NCI-H82 (cell line): Measurements from ENCODE around the gene SOD2.
"Not testable (repeated sequence)": the region's sequence is repeated elsewhere in the genome, so short reads cannot be mapped to it uniquely, and the experiment has no call there.

Source experiments
- DNase-seq: peaks from one replicate; lab custom pipeline; 2025; lab: John Stamatoyannopoulos, UW

The SOD2 gene

DNA sequence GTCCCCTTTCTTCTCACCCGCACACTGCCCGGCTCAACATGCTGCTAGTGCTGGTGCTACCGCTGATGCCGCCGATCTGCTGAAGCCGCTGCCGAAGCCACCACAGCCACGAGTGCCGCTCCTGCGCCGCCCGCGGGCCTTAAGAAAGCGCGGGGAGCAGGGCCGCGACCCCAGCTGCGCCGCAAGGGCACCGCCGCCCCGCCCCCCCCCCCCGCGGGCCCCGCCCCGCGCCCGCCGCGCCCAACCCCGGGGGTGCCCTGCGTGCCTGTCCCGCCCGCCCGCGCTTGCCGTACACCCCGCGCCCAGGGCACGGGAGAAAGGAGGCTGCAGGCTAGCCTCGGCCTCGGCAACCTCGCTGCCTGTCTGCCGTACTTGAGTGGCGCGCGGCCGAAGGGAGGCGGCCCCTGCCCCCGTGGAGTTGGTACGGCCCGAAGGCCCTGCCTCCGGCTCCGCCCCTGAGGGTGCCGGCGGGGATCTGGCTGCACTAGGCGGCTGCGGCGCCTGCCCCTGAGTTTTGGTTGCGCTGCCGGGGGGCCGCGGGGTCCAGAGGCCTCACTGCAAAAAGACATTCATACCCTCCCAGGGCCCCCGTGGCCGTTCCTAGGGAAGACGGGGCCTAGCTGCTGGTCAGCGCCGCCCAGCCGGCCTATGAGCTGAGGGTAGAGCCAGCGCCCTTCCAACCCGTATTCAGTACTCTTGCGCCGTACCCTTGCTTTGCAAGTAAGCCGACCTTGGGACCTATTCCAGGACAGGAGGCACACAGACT is at the start of gene SOD2:
Gene SOD2, minus strand, starts transcription at position 114 of the 766 bp plus-strand sequence. Its CDS starts 74 bp downstream, at position 40.
- DNase-seq, result peak; percentile 94

DNA sequence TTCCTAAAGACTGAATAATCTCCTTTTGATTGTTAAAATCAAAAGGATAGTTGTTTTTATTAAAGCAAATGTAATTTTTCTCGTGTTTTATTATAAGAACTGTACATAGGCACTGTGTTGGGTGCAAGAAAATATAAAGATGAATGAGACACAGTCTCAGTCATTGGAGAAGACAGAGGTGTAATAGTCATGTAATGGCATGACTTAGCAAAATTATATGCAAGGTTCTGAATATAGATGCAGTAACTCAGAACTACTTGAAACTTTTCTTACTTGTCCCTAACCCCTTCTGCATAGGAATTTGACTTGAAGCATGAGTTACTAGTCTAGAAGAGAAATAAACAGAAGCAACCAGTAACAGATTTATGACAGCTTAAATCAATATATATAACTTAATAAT is 49.1 kb upstream of the SOD2 start:
- no peak for DNase-seq

DNA sequence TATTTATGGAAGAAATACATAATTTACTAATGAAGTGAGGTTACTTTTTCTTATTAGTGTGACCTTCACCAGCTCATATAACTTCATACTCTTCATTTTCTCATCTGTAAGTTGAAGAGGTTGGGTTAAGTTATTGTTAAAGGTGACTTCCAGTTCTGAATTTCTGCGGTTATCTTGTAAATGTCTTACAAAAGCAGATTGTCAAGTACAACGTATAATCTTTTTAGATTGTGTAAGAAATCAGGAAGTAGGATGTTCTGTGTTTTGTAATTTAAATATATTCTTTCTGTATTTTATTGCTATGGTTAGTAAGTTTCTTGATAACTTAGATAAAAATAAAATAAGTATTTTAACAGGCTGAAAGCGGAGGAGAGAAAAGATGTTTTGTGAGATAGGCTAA is 46.3 kb upstream of the SOD2 start:
- DNase-seq, result no peak

DNA sequence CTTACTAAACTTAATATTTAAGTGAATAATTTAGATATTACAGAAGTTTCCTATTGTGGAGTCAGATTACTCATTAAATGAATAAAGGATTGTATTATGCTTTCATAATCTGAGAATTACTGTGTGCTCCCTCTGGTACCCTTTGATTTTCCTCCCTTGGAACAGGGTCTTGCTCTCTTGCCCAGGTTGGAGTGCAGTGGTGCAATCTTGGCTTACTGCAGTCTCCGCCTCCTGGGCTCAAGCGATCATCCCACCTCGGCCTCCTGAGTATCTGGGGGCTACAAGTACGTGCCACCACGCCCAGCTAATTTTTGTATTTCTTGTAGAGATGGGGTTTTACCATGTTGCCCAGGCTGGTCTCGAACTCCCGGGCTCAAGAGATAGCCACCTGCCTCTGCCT is 43.9 kb upstream of the SOD2 start:
- DNase-seq, result no peak

DNA sequence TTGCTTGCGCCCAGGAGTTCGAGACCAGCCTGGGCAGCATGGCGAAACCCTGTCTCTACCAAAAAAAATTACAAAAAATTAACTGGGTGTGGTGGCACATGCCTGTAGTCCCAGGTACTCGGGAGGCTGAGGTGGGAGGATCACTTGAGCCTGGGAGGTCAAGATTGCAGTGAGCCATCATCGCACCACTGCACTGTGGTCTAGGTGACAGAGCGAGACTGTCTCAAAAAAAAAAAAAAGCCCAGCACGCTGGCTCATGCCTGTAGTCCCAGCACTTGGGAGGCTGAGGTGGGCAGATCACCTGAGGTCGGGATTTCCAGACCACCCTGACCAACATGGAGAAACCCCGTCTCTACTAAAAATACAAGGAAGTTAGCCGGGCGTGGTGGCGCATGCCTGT is 40.4 kb upstream of the SOD2 start:
- DNase-seq, result not testable (repeated sequence)

DNA sequence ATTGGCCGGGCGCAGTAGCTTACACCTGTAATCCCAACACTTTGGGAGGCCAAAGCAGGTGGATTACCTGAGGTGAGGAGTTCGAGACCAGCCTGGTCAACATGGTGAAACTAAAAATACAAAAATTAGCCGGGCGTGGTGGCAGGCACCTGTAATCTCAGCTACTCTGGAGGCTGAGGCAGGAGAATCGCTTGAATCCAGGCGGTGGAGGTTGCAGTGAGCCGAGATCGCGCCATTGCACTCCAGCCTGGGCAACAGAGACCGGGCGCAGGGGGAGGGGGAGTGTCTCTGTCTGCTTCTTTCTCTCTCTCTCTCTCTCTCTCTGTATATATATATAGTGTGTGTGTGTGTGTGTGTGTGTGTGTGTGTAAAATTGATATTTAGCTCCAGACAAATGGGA is 39.5 kb upstream of the SOD2 start:
- DNase-seq, result not testable (repeated sequence)

DNA sequence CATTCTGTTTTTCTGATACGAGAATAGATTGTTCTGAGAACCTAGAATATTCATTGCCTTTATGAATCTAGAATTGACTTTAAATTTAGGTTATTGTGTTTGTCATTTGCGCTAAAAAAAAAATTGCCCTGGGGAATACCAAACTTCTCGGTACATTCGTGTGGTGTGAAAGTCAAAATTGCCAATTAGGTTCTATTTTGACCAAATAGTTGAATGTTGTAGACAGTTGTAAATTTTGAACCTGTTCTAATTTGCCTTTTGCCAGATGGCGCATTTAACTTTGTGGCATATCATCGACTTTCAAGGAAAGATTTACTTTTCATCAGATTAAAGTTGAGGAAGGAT is 37.3 kb upstream of the SOD2 start:
- DNase-seq, result no peak

DNA sequence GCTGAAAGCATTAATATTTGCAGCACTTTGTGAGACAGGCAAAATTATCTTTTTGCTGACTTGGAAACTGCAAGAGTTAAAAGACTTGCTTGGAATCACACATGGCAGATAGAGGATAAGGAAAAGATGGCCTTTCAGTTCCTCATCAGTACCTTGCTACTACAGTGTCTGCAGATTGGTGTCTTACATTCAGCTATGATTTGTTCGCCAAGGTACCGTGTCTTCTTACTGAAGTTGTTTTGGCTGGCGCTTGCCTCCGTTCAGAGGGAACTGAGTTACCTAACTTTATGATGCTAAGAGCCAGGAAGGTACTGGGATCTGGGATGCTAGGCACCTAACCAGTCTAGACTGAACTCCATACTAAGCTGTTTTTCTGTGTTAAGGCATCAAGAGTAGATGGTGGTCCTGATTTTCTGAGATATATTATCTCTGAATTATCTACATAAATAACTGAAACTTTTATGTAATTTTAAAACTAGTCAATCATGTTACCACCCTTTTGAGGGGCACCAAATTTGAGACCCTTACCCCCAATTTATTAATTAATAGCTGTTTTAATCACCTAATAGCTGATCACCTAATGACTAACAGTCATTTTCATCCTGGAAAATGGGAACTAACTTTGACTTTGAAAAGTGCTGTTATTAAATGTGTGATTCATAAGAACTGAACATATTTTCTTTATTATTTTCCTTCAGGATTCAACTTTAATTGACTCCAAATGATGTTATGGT is 36.7 kb upstream of the SOD2 start:
- no peak for DNase-seq

DNA sequence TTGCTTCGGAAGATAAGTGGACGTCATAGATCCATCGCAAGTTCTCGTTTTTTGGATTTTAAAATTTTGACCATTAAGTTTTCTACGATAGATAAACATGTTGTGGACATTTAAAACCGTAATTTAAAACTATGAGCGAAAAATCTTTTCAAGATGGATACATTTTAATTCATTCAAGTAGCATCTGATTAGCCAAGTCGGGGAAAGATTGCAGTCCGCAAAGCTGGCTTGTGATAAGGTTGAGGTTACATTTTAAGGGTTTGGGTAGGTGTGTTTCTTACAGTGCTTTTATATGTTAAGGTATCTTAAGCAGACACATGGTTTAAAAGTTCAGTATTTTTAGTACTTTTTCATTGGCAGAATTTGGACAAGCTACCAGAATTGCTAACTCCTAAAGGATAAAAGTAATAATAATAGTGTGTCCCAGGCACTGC is 35.5 kb upstream of the SOD2 start:
- DNase-seq, result no peak

DNA sequence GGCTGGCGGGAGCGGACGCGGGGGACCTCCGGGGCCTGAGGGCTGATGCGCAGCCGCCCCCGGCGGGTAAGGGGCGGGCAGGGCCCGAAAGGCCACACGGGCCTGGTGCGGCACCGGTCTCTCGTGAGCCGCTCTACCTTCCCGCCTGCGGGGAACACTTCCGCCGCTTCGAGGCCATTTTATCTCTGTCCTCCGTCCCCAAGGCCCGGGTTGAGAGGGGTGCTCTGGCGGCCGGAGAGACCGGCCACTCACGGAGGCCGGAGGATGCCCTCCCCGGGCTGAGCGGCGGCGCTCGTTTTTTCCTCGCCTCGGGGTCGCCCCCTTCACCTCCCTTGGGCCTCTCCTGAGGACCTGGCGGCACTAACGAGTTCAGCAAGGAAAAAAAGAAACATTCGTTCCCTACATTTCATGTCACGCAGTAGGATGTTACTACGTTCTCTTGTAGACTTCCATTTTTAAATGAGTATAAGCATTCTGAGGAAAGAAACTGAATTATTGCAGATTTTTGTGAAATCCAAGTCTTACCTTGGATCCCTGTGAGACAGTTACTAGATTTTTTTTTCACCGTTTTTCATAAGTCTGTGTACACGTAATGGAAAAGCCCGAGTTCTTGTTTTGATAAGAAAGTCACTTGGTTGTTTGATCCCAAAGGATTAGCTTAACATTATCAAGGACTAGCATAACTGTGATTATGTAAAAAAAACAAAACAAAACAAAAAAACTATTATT is 34.8 kb upstream of the SOD2 start:
- DNase-seq, result peak; percentile 46

DNA sequence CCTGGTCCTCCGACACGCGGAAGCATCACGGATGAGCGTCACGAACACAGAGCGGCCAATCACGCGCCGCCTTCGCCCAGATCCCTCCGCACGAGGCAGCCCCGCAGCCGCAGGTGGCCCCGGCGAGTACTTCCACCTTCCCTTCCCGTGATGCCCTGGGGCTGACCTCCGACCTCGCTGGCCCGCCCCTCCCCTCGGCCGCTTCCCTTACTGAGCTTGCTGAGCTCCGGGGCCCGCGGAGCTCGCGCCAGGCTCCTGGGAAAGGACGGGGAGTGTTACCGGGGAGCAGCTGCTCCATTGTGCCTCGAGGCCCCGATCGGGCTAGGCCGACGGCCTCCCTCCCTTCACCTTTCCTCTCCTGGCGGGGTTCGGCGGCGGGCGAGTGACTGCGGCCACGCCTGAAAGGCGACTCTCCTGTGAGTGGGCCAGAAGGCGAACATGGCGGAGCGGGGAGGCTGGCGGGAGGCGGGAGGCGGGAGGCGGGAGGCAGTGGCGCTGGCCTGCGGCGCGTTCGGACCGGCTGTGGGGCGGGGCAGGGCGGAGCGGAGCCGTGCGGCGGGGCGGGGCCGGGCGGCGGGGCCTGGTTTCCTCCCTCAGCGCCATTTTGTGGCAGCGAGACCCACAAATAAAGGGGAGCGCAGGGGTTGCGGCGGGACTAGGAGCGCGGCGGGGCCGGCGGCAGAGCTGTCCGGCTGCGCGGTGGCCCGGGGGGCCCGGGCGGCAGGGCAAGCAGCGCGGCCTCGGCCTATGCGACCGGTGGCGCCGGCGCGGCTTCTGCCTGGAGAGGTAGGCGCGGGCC is 34.1 kb upstream of the SOD2 start, which contains the start of gene WTAP:
Gene WTAP, plus strand, starts transcription at position 589 of the 799 bp plus-strand sequence. CDS start 8,760 bp downstream, outside the sequence.
- DNase-seq, result peak; percentile 98

DNA sequence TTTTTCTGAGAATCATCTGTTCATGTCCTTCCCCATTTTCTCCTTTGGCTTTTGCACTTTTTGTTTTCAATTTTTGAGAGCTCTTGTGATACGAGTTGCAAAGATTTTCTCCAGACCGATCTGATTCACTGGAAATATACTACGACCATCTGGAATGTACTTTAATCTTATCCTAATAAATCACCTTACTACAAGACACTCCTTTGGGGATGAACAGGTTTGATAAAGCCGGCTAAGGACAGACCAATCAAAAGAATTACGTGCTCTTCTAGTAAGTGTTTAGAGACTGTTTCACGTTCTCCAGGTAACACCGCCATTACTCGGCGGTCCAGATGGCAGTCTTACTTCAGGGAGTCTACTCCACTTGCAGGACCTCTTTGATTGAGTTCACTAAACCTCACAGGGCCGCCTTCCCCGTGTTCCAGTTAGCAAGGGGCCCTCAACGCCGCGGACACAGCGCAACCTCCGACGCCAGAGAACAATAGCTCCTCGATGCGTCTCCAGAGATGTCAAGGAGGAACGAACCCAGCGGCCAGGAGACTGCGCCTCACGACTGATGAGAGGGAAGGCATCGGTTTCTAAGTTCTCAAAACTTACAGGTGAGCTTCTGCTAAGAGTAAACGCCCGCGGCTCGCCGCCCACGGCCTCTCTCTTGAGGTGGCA is 33.3 kb upstream of the SOD2 start:
- DNase-seq, result peak; percentile 86

DNA sequence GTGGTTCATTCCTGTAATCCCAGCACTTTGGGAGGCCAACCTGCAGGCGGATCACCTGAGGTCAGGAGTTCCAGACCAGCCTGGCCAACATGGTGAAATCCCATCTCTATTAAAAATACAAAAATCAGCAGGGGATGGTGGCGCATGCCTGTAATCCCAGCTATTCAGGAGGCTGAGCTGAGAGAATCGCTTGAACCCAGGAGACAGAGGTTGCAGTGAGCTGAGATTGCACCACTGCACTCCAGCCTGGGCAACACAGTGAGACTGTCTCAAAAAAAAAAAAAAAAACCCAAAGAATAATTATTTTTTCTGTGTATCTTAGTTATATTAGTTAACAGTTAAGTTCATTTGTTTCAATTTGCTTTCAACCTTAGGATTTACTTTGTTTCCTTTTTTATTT is 32.2 kb upstream of the SOD2 start:
- not testable (repeated sequence) for DNase-seq

DNA sequence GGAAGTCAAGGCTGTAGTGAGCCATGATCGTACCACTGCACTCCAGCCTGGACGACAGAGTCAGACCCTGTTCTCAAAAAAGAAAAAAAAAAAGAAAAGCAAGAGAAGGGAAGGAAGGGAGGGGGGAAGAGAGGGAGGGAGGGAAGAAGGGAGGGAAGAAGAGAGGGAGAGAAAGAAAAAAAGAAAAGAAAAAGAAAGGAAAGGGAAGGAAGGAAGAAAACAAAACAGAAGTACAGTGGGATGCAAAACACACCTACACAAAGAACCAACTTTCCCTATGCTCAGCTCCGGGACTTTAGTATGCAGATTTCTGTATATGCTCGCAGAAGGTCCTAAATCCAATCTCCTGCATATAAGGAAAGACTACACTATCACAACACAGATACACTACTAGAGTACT is 31.7 kb upstream of the SOD2 start:
- DNase-seq, result no peak

DNA sequence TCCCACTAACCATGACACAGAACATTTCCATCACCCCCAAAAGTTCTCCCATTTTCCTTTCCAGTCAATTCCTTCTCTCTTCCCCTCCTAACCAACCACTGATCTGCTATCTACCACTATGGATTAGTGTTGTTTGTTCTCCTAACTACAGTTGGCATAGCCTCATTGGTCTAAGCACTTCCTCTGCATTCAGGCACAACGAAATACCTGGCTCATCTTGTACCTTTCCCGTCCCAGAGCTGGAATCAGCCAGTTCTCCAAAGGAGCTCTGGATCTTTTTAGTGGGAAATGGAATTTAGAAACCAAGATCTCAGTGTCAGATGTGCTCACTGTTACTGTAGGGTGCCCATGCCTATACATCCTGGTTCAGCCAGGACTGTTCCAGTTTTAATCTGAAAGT is 30.2 kb upstream of the SOD2 start:
- DNase-seq, result no peak

DNA sequence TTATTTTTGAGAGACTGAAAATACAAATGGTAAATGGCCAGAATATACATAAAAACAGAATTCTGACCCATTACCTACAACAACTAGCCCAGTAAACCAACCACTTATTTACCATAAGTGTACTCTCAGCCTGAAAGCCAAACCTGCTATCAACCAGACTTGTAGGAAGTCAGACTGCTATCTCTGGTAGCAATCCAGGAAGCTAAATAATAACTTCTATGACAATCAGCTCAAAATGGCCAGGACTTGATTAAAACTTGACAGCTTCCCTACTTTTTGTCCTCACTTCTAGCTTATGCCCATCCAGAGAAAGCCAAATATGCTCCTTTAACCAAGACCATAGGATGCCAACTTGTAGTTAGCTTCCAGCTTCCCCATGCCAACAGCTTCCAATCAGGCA is 29.6 kb upstream of the SOD2 start:
- DNase-seq, result no peak

DNA sequence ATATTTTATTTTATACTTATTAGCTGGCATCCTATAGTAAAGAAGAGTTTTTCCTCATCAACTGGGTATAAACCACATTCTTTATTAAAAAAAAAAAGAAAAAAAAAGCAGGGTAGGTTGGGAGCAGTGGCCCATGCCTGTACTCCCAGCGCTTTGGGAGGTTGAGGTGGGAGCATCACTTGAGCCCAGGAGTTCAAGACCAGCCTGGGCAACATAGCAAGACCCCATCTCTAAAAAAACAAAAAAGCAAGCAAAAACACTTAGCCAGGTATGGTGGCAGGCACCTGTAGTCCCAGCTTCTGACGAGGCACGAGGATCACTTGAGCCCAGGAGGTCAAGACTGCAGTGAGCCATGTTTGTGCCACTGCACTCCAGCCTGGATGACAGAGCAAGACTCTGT is 28.9 kb upstream of the SOD2 start:
- DNase-seq, result not testable (repeated sequence)

DNA sequence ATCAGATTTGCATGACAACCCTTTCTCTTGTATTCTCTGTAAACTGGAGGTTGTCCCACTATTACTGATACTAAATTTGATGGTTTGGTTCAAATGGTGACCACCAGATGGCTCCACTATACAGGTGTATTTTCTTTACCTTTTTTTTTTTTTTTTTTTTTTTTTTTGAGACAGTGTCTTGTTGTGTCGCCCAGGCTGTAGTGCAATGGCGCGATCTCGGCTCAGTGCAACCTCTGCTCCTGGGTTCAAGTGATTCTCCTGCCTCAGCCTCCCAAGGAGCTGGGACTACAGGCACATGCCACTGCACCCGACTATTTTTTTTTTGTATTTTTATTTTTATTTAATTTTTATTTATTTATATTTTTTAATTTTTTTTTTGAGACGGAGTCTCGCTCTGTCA is 27.7 kb upstream of the SOD2 start:
- DNase-seq, result peak; percentile 64

DNA sequence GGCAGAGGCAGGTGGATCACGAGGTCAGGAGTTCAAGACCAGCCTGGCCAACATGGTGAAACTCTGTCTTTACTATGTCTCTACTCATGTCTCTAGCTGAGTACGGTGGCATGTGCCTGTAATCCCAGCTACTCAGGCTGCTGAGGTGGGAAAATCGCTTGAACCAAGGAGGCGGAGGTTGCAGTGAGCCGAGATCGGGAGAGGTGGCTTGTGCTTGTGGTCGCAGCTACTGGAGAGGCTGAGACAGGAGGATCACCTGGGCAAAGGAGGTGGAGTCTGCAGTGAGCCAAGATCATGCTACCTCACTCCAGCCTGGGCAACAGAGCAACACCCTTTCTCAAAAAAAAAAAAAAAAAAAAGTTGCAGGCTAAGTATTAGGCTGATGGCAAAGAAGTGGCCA is 26.2 kb upstream of the SOD2 start:
- no peak for DNase-seq

DNA sequence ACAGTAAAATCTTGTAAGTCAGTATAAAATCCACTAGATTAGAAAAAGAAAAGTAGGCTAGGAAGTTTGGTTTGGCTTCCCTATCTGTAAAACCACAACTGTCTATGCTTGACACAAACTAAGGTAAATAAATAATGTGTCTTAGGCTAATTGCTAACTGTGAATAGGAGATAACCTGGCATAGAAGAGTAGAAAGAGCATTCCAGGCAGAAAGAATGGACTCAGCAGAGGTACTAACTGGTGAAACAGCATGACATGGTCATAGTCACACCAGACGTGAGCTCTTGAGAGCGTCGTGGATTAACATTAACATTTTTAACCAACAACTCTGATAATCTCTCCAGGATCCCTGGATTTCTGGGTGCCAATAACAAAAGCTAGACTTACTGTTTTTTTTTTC is 25.6 kb upstream of the SOD2 start:
- DNase-seq, result no peak
